Activated CD4-positive, alpha-beta T cell treated with anti-CD3 and anti-CD28 coated beads, Interleukin-2, amount 50 U/mL, for 48 hours (primary cell): ENCODE measurements around the gene SYNGR2.

ENCODE experiments used
- DNase-seq, 2 experiments: peaks; one replicate each; pipeline ENCODE4 v3.0.0-alpha.2; 2020

SYNGR2 gene

DNA sequence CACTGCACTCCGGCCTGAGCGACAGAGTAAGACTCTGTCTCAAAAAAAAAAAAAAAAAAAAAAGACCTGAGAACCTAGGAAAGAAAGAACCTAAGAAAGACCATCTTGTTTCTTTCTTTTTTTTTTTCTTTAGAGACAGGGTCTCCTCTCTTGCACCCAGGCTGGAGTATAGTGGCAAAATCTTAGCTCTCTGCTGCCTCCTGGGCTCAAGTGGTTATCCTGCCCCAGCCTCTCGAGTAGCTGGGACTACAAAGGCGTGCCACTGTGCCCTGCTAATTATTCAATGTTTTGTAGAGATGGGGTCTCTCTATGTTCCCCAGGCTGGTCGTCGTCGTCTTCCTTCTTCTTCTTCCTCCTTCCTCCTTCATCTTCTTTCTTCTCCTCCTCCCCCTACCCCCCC, 37.9 kb downstream of the SYNGR2 start:
- no peak for DNase-seq

DNA sequence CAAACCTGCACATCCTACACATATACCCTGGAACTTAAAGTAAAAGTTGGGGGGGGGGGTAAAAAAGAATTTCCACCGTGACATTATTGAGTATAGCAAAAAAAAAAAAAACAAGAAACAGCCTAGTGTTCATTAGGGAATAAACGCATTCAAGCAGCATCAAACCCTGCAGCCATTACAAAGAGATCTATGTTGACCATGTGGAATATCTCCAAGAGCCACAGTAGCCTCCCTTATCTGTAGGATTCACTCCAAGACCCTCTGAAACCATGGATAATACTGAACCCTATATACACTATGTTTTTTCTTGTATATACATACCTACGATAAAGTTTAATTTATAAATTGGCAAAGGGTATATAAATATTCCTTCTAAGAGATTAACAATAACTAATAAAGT, 40.1 kb downstream of the SYNGR2 start:
- DNase-seq: no peak

DNA sequence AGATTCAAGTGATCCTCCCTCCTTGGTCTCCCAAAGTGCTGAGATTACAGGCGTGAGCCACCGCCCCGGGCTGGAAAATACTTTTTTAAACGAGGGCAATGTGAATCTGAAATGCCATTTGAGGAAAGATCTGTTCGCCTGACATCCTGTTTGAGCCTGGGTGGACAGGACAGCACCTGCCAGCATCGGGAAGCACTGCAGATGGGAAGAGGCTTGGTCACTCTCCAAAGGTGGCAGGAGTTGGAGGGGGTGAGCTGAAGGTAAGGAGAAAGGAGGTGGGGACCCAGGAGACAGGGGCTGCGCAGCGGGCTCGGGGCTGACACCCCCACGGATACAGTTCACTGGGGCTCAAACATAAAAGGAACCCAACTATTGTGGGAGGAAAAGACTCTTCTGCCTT, 41.7 kb downstream of the SYNGR2 start:
- no peak for DNase-seq

DNA sequence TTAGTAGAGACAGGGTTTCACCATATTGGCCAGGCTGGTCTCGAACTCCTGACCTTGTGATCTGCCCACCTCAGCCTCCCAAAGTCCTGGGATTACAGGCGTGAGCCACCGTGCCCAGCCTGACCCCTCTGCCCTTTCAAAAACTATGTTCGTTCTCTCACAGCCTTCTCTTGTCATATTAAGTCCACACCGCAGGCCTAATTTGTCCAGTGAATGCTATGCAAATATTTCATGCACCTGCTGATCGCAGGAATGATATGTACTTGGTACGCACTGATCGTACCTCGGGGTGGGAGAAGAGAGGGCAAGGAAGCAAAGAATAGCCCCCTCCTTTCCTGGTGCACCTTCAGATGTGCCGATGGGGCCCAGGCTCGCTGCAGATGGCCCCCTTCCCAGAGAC, 42.7 kb downstream of the SYNGR2 start:
- no peak for DNase-seq

DNA sequence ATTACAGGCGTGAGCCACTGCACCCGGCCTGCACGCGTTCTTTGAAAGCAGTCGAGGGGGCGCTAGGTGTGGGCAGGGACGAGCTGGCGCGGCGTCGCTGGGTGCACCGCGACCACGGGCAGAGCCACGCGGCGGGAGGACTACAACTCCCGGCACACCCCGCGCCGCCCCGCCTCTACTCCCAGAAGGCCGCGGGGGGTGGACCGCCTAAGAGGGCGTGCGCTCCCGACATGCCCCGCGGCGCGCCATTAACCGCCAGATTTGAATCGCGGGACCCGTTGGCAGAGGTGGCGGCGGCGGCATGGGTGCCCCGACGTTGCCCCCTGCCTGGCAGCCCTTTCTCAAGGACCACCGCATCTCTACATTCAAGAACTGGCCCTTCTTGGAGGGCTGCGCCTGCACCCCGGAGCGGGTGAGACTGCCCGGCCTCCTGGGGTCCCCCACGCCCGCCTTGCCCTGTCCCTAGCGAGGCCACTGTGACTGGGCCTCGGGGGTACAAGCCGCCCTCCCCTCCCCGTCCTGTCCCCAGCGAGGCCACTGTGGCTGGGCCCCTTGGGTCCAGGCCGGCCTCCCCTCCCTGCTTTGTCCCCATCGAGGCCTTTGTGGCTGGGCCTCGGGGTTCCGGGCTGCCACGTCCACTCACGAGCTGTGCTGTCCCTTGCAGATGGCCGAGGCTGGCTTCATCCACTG, 45.8 kb downstream of the SYNGR2 start, which contains the start of gene BIRC5:
Gene BIRC5, plus strand, starts transcription at position 238 of the 690 bp plus-strand sequence. Its CDS starts 64 bp downstream, at position 302.
- peak; percentile 93 to 94 for DNase-seq

DNA sequence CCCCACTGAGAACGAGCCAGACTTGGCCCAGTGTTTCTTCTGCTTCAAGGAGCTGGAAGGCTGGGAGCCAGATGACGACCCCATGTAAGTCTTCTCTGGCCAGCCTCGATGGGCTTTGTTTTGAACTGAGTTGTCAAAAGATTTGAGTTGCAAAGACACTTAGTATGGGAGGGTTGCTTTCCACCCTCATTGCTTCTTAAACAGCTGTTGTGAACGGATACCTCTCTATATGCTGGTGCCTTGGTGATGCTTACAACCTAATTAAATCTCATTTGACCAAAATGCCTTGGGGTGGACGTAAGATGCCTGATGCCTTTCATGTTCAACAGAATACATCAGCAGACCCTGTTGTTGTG, 46.3 kb downstream of the SYNGR2 start:
- DNase-seq: no peak

DNA sequence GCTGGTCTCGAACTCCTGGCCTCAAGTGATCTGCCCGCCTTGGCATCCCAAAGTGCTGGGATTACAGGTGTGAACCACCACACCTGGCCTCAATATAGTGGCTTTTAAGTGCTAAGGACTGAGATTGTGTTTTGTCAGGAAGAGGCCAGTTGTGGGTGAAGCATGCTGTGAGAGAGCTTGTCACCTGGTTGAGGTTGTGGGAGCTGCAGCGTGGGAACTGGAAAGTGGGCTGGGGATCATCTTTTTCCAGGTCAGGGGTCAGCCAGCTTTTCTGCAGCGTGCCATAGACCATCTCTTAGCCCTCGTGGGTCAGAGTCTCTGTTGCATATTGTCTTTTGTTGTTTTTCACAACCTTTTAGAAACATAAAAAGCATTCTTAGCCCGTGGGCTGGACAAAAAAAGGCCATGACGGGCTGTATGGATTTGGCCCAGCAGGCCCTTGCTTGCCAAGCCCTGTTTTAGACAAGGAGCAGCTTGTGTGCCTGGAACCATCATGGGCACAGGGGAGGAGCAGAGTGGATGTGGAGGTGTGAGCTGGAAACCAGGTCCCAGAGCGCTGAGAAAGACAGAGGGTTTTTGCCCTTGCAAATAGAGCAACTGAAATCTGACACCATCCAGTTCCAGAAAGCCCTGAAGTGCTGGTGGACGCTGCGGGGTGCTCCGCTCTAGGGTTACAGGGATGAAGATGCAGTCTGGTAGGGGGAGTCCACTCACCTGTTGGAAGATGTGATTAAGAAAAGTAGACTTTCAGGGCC, 51.2 kb downstream of the SYNGR2 start:
- DNase-seq: no peak
